ENCODE results near the gene PRKCD. TPM values are rescaled to one million over a fixed set of nuclear protein-coding genes. Genes with fewer than 3 reads are reported as not detected.

PRKCD gene
- total and polyA plus RNA-seq, 12 donors = 10.7 to 156 (median 49.2) TPM

GRCh38 chr3:53224026-53224425, 63.0 kb downstream of the PRKCD start:
- no peaks in the 10 kb centered on the region for H3K4me1 ChIP-seq (replicated peaks in 1 of 2)
- WGBS, 4 donors = 40 to 56% (median 54%) methylated on average over 2 to 5 of the region's 5 CpGs
- no peak overlapping the region for H3K4me3 ChIP-seq
- H3K27me3 ChIP-seq = no peaks in the 10 kb centered on the region
- no peak for DNase-seq
- peak overlapping the region in 1 of 5 donors; percentile 5 for H3K27ac ChIP-seq
- H3K9me3 ChIP-seq (replicated peaks in 1 of 3) = no peaks in the 10 kb centered on the region
- intact Hi-C loops (cut with DNase I) = loop anchor here in 1 of 2 donors (10.0 kb wide), 1 partner anchor 491 kb away; no protein-coding TSS in a partner anchor
- TF ChIP-seq POLR2A (IDR thresholded peaks at IDR 0.05) = no peak
- no peak for TF ChIP-seq CTCF (IDR thresholded peaks at IDR 0.05)
- H3K36me3 ChIP-seq (replicated peaks in 1 of 2) = peaks cover 0 to 58% of the 10 kb centered on the region in 2 donors

DNA sequence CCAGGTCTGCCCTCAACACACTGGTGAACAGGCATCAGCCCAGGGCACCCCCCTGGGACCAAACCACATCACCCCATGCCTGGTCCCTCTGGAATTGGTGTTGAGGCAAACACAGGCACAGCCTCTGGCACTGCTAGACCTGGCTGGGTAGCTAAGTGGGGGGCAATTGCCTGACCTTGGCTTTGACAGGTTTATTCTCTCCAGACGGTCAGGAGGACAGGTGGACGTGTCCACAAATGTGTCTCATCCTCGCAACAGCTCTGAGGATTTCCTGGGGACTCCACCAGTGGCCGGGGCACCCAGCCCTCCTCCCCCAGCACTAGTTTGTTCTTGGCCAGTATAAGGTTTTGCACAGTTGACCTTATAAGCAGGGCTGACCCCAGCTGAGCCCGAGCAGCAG, 63.5 kb downstream of the PRKCD start:
- WGBS, 4 donors = 57 to 81% (median 74%) methylated on average over 4 to 5 of the region's 5 CpGs
- intact Hi-C loops (cut with DNase I) = loop anchor here in 1 of 2 donors (10.0 kb wide), 1 partner anchor 490 kb away; no protein-coding TSS in a partner anchor
- H3K9me3 ChIP-seq (replicated peaks in 1 of 3) = no peaks in the 10 kb centered on the region
- H3K36me3 ChIP-seq (replicated peaks in 1 of 2) = peaks cover 0 to 63% of the 10 kb centered on the region in 2 donors
- no peak for DNase-seq
- no peak overlapping the region for H3K4me3 ChIP-seq
- no peaks in the 10 kb centered on the region for H3K27me3 ChIP-seq
- no peaks in the 10 kb centered on the region for H3K4me1 ChIP-seq (replicated peaks in 1 of 2)
- no peak for TF ChIP-seq CTCF (IDR thresholded peaks at IDR 0.05)
- no peak for TF ChIP-seq POLR2A (IDR thresholded peaks at IDR 0.05)
- no peak overlapping the region for H3K27ac ChIP-seq

DNA sequence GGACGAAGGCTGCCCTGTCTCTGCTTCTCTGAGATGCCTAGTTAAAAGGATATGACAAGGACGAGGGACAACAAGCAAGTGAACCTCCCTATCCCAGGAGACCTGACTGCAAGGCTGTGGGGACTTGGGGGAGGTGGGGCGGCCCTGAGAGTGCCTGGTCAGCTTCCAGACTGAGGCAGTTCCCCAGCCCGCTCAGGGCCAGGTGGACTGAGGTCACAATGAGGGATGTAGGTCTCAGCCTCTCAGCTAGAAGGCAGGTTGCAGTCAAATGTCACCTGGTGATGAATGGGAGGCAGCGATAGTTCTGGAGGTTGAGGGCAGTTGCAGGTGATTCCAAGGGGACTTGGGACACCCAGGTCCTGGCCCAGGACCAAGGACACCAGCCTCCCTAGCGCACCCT, 64.2 kb downstream of the PRKCD start:
- Histone ChIP-seq H3K27ac (no peak overlapping the region), H3K27me3 (no peaks in the 10 kb centered on the region), H3K4me3 (no peak overlapping the region), H3K36me3 (replicated peaks in 1 of 2) (peaks cover 0 to 69% of the 10 kb centered on the region in 2 donors), H3K9me3 (replicated peaks in 1 of 3) (no peaks in the 10 kb centered on the region), H3K4me1 (replicated peaks in 1 of 2) (no peaks in the 10 kb centered on the region)
- intact Hi-C loops (cut with DNase I) = loop anchor here in 1 of 2 donors (10.0 kb wide), 1 partner anchor 490 kb away; no protein-coding TSS in a partner anchor
- TF ChIP-seq CTCF (IDR thresholded peaks at IDR 0.05) = no peak
- no peak for TF ChIP-seq POLR2A (IDR thresholded peaks at IDR 0.05)
- 38 to 85% (median 54%) methylated on average over 6 of the region's 6 CpGs for WGBS, 4 donors
- no peak for DNase-seq

GRCh38 chr3:53225651-53226050, 64.6 kb downstream of the PRKCD start:
- H3K4me1 ChIP-seq (replicated peaks in 1 of 2) = no peaks in the 10 kb centered on the region

More at GRCh38 chr3:53225651-53226050, 64.6 kb downstream of the PRKCD start:
- Histone ChIP-seq H3K9me3 (replicated peaks in 1 of 3) (no peaks in the 10 kb centered on the region), H3K27ac (no peak overlapping the region), H3K4me3 (no peak overlapping the region), H3K27me3 (no peaks in the 10 kb centered on the region), H3K36me3 (replicated peaks in 1 of 2) (peaks cover 0 to 74% of the 10 kb centered on the region in 2 donors)
- 75 to 96% (median 86%) methylated on average over 5 to 7 of the region's 7 CpGs for WGBS, 4 donors
- DNase-seq = no peak
- intact Hi-C loops (cut with DNase I) = loop anchor here in 1 of 2 donors (10.0 kb wide), 1 partner anchor 489 kb away; no protein-coding TSS in a partner anchor
- no peak for TF ChIP-seq POLR2A (IDR thresholded peaks at IDR 0.05)
- no peak for TF ChIP-seq CTCF (IDR thresholded peaks at IDR 0.05)
